GM12878 (cell line): ENCODE data around the gene RNF149.

ENCODE experiments used
- ATF3 ChIP-seq: IDR thresholded peaks from 2 replicates; pipeline ENCODE4 v1.6.1; 2011; ENCODE audit warnings: low read depth, mild to moderate bottlenecking, low read length, moderate library complexity, borderline replicate concordance; ENCODE audit errors: extremely low read depth
- CHD1 ChIP-seq: IDR thresholded peaks from 2 replicates; pipeline ENCODE4 v1.6.1; 2012; ENCODE audit warnings: low read depth, low read length, improper control_type of control experiment
- CTCF ChIP-seq, 3 experiments: IDR thresholded peaks in 2 of 3; conservative IDR thresholded peaks in 1 of 3; 2 replicates each; pipeline ENCODE4 v1.5.1; 2011; ENCODE audit warnings: low read depth in 3 of 3, low read length in 3 of 3, mild to moderate bottlenecking in 3 of 3, control low read depth in 2 of 3, moderate library complexity in 2 of 3, inconsistent platforms in 1 of 3, mixed read lengths in 1 of 3; ENCODE audit not compliant: control insufficient read depth in 2 of 3, insufficient read depth in 1 of 3; ENCODE audit errors: extremely low read depth in 1 of 3
- HDAC2 ChIP-seq: fragments of 200-600 bp; sonication (generic); IDR thresholded peaks from 2 replicates; pipeline ENCODE4 v1.6.1; 2017
- PBX3 ChIP-seq: IDR thresholded peaks from 2 replicates; pipeline ENCODE4 v1.6.1; 2011; ENCODE audit warnings: mild to moderate bottlenecking, low read depth, low read length, moderate library complexity; ENCODE audit not compliant: insufficient replicate concordance
- POLR2A ChIP-seq: IDR thresholded peaks from 2 replicates; pipeline ENCODE4 v1.6.1; 2011; ENCODE audit warnings: low read depth, mild to moderate bottlenecking, low read length
- POLR2AphosphoS5 ChIP-seq: IDR thresholded peaks from 2 replicates; pipeline ENCODE4 v1.6.1; 2011; ENCODE audit warnings: mild to moderate bottlenecking, low read length, inconsistent platforms
- RCOR1 ChIP-seq: conservative IDR thresholded peaks from 2 replicates; pipeline ENCODE4 v1.6.1; 2012; ENCODE audit warnings: low read depth, low read length, improper control_type of control experiment
- SMAD1 ChIP-seq: fragments of 450-650 bp; IDR thresholded peaks from 2 replicates; pipeline ENCODE4 v1.6.1; 2018; ENCODE audit warnings: mild to moderate bottlenecking, low read depth; ENCODE audit not compliant: partially characterized antibody
- TAF1 ChIP-seq: IDR thresholded peaks from 2 replicates; pipeline ENCODE4 v1.6.1; 2011; ENCODE audit warnings: mild to moderate bottlenecking, low read depth, low read length, borderline replicate concordance
- ZBED1 ChIP-seq: IDR thresholded peaks from 2 replicates; pipeline ENCODE4 v1.6.1; 2016; ENCODE audit warnings: borderline replicate concordance
- ZNF592 ChIP-seq: fragments of 450-650 bp; IDR thresholded peaks from 2 replicates; pipeline ENCODE4 v1.6.1; 2017; ENCODE audit warnings: mild to moderate bottlenecking, moderate library complexity
- ZSCAN29 ChIP-seq: fragments of 450-650 bp; IDR thresholded peaks from 2 replicates; pipeline ENCODE4 v1.6.1; 2017; ENCODE audit warnings: mild to moderate bottlenecking, moderate library complexity

GRCh38 chr2:101344137-101344536 lies 35.6 kb upstream of the RNF149 start:
- TF ChIP-seq RCOR1 (no peak), ATF3 (no peak), TAF1 (no peak), CTCF (IDR thresholded peaks at IDR 0.05 in 2 of 3, conservative IDR thresholded peaks at IDR 0.05 in 1 of 3; ENCODE audit: control insufficient read depth in 2 of 3, extremely low read depth in 1 of 3, insufficient read depth in 1 of 3, low read depth in 3 of 3, low read length in 3 of 3) (no peak), POLR2AphosphoS5 (no peak), POLR2A (no peak), HDAC2 (no peak), ZNF592 (no peak), ZSCAN29 (no peak), PBX3 (no peak), SMAD1 (no peak), CHD1 (no peak), ZBED1 (no peak)
